GM10248 (cell line): ENCODE data around the gene BBS9.

Source experiments
- CTCF ChIA-PET: fragments of 300-600 bp; sonication (Branson Sonifier 250); formaldehyde crosslinking; extraction: SDS; loops from one replicate; lab custom pipeline; 2021; ENCODE audit warnings: antibody characterized with exemption; lab: Yijun Ruan, JAX
- POLR2A ChIA-PET: fragments of 350-650 bp; sonication (Branson Sonifier 250); formaldehyde crosslinking; extraction: SDS; loops from one replicate; lab custom pipeline; 2020; ENCODE audit warnings: antibody characterized with exemption; lab: Yijun Ruan, JAX
- DNase-seq: peaks from one replicate; pipeline ENCODE4 v3.0.0; 2012; ENCODE audit errors: extremely low spot score
- CTCF ChIP-seq: IDR thresholded peaks from 2 replicates; pipeline ENCODE4 v1.5.1; 2012; ENCODE audit warnings: mild to moderate bottlenecking, low read depth; ENCODE audit errors: extremely low read depth, missing control alignments, control extremely low read depth

The BBS9 gene

DNA sequence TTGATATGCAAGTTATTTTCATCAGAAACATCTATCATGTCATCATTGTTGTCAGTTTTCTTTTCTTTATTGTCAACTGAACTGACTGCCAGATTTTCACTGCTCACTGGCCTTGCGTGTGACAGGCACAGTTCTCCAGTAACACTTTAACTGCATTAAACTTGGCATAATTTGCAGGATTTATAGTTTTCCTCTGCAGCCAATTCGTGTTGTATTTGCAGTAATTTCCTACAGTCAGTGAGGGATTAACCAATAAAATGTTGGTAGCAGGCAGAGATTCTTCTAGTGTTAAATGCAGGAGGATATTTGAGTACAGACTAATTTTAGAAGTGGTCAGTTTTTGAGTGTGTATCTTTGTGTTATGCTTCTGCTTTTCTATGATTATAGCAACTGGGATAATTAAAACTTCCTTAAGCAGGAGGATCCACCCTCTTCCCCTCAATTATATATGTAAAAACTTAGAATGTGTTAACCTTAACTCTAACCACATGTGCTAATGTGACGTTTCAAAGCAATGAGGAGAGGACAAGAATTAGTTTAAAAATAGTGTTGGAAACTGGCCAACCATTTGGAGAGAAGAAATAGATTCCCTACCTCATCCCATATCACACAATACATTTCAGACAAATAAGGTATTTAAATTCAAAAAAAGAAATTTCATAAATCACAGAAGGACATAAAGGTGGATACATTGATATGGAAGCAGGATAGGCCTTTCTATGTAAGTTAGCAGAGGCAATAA, 410.5 kb downstream of the BBS9 start:
- ChIA-PET POLR2A (no interaction called here), CTCF (no interaction called here)
- TF ChIP-seq CTCF = no peak
- no peak for DNase-seq

GRCh38 chr7:33547880-33548279, 418.5 kb downstream of the BBS9 start:
- TF ChIP-seq CTCF = no peak
- DNase-seq = no peak
- ChIA-PET CTCF (no interaction called here), POLR2A (no interaction called here)

DNA sequence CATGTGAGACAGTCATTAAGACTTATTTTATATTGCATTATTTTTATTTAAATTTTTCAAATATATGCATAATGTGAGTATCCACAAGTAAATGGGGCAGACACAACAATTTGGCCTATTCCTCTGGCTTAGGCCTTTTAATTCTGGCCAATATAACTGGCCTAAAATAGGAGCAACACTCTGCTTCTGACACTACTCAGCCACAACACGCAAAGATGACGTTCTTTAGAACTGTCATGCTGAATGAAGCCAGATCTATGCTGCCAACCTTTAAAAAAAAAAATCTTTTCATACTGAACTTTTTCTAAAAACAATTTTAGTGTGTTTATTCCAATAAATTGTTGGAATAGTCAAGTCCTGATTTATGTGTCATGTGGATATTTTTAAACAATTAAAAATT, 421.0 kb downstream of the BBS9 start:
- no peak for TF ChIP-seq CTCF
- no peak for DNase-seq
- ChIA-PET POLR2A (no interaction called here), CTCF (no interaction called here)

DNA sequence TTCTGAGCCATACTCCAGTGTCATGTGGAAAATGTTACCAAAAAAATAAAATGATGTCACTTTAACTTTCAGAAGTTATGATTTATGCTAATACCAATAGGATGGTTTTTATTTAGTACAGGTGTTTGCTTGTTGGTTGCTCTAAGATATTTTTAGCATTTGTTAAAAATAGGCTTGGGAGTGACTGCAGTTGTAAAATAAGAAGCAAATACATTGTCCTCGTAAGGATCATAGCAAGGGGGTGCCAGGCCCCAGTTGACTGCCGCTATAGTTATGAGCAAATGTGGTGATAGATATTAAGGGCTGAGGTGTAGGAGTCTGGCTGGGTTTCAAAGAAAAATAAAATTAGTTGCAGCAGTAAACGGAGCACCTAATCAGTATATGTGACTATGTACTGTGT, 421.6 kb downstream of the BBS9 start:
- ChIA-PET POLR2A (no interaction called here), CTCF (no interaction called here)
- no peak for DNase-seq
- TF ChIP-seq CTCF = no peak

DNA sequence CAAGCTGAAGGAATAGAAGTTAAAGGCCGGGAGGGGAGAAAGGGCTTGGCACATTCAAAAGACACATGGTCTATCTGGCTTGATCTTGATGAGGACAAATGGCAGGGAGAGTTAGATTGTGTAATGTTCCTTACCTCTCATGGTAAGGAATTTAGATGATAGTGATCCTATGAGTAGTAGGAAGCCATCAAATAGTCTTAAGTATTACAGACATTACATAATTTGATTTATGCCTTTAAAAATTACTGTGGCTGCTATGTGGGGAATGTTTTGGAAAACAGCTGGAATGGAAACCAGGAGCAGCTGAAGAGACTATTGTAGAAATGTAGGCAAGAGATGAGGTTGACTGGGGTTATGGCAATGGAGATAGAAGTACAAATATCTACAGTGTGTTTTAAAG, 424.7 kb downstream of the BBS9 start:
- TF ChIP-seq CTCF = no peak
- POLR2A ChIA-PET = no interaction called here
- CTCF ChIA-PET = interaction anchor here (0.8 to 1.1 kb wide), 5 partner anchors 14 to 54 kb away, joined by 3 read pairs; no protein-coding TSS in a partner anchor
- DNase-seq = no peak

DNA sequence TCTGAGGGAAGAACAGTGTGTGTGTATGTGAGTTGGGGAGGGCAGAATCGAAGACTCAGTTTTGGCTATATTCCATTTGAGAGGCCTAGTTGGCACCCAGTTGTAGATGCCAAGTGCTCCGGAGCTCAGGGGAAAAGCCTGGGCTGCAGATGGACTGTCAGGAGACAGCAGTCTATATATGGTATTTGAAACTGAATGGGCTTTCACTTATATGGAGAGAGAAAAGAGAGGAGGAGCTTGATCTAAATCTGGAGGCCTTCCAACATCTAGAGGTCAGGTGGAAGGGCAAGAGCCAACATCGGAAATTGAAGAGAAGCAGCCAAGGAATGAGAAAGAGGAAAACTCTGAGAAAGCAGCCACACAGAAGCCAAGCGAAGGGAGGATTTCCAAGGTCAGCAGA, 425.2 kb downstream of the BBS9 start:
- no peak for DNase-seq
- ChIA-PET CTCF (interaction anchor here (1.0 kb wide), 2 partner anchors 23 to 42 kb away, joined by 3 read pairs; no protein-coding TSS in a partner anchor), POLR2A (no interaction called here)
- no peak for TF ChIP-seq CTCF
